Mesenchymal stem cell (in vitro differentiated cells and primary cell): Measurements from ENCODE around the gene USP54.

Source experiments
- DNase-seq: peaks from one replicate; pipeline ENCODE4 v3.0.0-alpha.2; 2013
- H2AFZ ChIP-seq: one replicate; pipeline ENCODE4 v1.6.1; 2013; ENCODE audit warnings: low read depth, mild to moderate bottlenecking, control low read depth, inconsistent platforms, low read length, moderate library complexity
- H2AK5ac ChIP-seq: 2 replicates; pipeline ENCODE4 v1.6.1; 2013; ENCODE audit warnings: low read length, moderate library complexity, mild to moderate bottlenecking, inconsistent platforms; ENCODE audit not compliant: severe bottlenecking
- H2BK120ac ChIP-seq: one replicate; pipeline ENCODE4 v1.6.1; 2013; ENCODE audit warnings: low read depth, mild to moderate bottlenecking, inconsistent platforms, low read length, moderate library complexity
- H2BK12ac ChIP-seq, 2 experiments: one replicate each; pipeline ENCODE4 v1.6.1; 2013; ENCODE audit warnings: inconsistent platforms in 2 of 2, low read length in 2 of 2, mild to moderate bottlenecking in 2 of 2, moderate library complexity in 2 of 2, control low read depth in 1 of 2
- H2BK15ac ChIP-seq: one replicate; pipeline ENCODE4 v1.6.1; 2013; ENCODE audit warnings: mild to moderate bottlenecking, low read depth, inconsistent platforms; ENCODE audit not compliant: poor library complexity, severe bottlenecking
- H2BK5ac ChIP-seq: 2 replicates; pipeline ENCODE4 v1.6.1; 2013; ENCODE audit warnings: low read depth, mild to moderate bottlenecking, low read length, control low read depth, inconsistent platforms; ENCODE audit not compliant: poor library complexity, severe bottlenecking
- H3K14ac ChIP-seq, 2 experiments: one replicate each; pipeline ENCODE4 v1.6.1; 2013; ENCODE audit warnings: inconsistent platforms in 2 of 2, low read length in 2 of 2, control low read depth in 1 of 2, mild to moderate bottlenecking in 1 of 2, moderate library complexity in 1 of 2
- H3K18ac ChIP-seq, 2 experiments: one replicate each; pipeline ENCODE4 v1.6.1; 2013; ENCODE audit warnings: inconsistent platforms in 2 of 2, low read length in 2 of 2, control low read depth in 1 of 2, low read depth in 1 of 2, mild to moderate bottlenecking in 1 of 2
- H3K23ac ChIP-seq, 2 experiments: one replicate each; pipeline ENCODE4 v1.6.1; 2013; ENCODE audit warnings: inconsistent platforms in 2 of 2, low read length in 2 of 2, mild to moderate bottlenecking in 2 of 2, moderate library complexity in 2 of 2, control low read depth in 1 of 2
- H3K27ac ChIP-seq: 2 replicates; pipeline ENCODE4 v1.5.1; 2013; ENCODE audit warnings: mild to moderate bottlenecking, moderate library complexity, low read length, control low read depth, inconsistent platforms; ENCODE audit not compliant: poor library complexity, severe bottlenecking
- H3K27me3 ChIP-seq, 2 experiments: 2 replicates each; pipeline versions ENCODE4 v1.6.1 to v1.7.0; 2013; ENCODE audit warnings: low read length in 2 of 2, mild to moderate bottlenecking in 2 of 2, moderate library complexity in 2 of 2, control low read depth in 1 of 2, inconsistent platforms in 1 of 2; ENCODE audit not compliant: control insufficient read depth in 1 of 2, insufficient read depth in 1 of 2
- H3K36me3 ChIP-seq, 2 experiments: 2 replicates each; pipeline versions ENCODE4 v1.6.1 to v1.7.0; 2013; ENCODE audit warnings: low read length in 2 of 2, control low read depth in 1 of 2, inconsistent platforms in 1 of 2, low read depth in 1 of 2, mild to moderate bottlenecking in 1 of 2; ENCODE audit not compliant: insufficient read depth in 2 of 2, control insufficient read depth in 1 of 2
- H3K4ac ChIP-seq, 2 experiments: one replicate each; pipeline ENCODE4 v1.6.1; 2013; ENCODE audit warnings: inconsistent platforms in 2 of 2, low read length in 2 of 2, mild to moderate bottlenecking in 2 of 2, moderate library complexity in 2 of 2, control low read depth in 1 of 2, low read depth in 1 of 2
- H3K4me1 ChIP-seq: 2 replicates; pipeline ENCODE4 v1.6.1; 2013; ENCODE audit warnings: low read depth, low read length, control low read depth; ENCODE audit not compliant: control insufficient read depth, insufficient read depth
- H3K4me2 ChIP-seq: 2 replicates; pipeline ENCODE4 v1.6.1; 2013; ENCODE audit warnings: low read length, mild to moderate bottlenecking, inconsistent platforms; ENCODE audit not compliant: poor library complexity, severe bottlenecking
- H3K4me3 ChIP-seq, 2 experiments: 2 replicates each; pipeline versions ENCODE4 v1.5.1 to v1.7.0; 2013; ENCODE audit warnings: low read length in 2 of 2, mild to moderate bottlenecking in 2 of 2, control low read depth in 1 of 2, low read depth in 1 of 2; ENCODE audit not compliant: insufficient read depth in 1 of 2
- H3K79me1 ChIP-seq: replicated peaks from 2 replicates; pipeline ENCODE4 v1.6.1; 2013; ENCODE audit warnings: mild to moderate bottlenecking, control low read depth, low read length, inconsistent platforms; ENCODE audit not compliant: poor library complexity, severe bottlenecking
- H3K9ac ChIP-seq: 2 replicates; pipeline ENCODE4 v1.7.0; 2013; ENCODE audit warnings: mild to moderate bottlenecking, low read length, moderate library complexity
- H3K9me3 ChIP-seq: 2 replicates; pipeline ENCODE4 v1.7.0; 2013; ENCODE audit warnings: mild to moderate bottlenecking, low read length; ENCODE audit not compliant: control insufficient read depth
- H4K8ac ChIP-seq: one replicate; pipeline ENCODE4 v1.6.1; 2013; ENCODE audit warnings: inconsistent platforms, mild to moderate bottlenecking, low read length, moderate library complexity
- H4K91ac ChIP-seq: one replicate; pipeline ENCODE4 v1.6.1; 2013; ENCODE audit warnings: mild to moderate bottlenecking, low read length, inconsistent platforms
- WGBS: methylation state at CpG from one replicate; pipeline ENCODE4 v1.1.7; 2013; ENCODE audit warnings: mixed read lengths; 5-methylcytosine and 5-hydroxymethylcytosine counted together

Gene USP54

DNA sequence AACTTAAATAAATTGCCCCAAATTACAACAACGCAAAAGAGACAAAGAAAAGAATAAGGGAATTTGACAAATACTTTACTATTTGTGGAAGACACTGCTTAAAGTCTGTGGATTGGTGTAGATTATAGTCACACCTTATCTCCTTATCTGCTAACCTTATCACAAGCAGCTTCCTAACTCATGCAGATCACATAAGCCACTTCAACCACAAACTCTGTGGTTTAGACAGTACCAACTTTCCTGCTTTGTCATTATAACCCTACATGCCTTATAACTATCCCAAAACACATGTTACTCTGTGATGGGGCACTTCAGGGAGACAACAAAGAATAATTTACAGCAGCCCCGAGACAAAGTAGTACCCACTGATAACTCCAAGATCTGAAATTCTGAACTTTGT lies 53.9 kb downstream of the USP54 start:
- no peak overlapping the region for H2AK5ac ChIP-seq
- H2BK12ac ChIP-seq: no peak overlapping the region
- H3K27ac ChIP-seq: no peak overlapping the region
- H3K14ac ChIP-seq: no peak overlapping the region
- H4K91ac ChIP-seq: no peak overlapping the region
- H4K8ac ChIP-seq: no peak overlapping the region
- WGBS: 89% methylated on average over 1 of the region's 2 CpGs
- H2BK120ac ChIP-seq: no peak overlapping the region
- no peak overlapping the region for H3K9ac ChIP-seq
- H3K4me2 ChIP-seq: no peak overlapping the region
- H3K4me3 ChIP-seq: no peak overlapping the region
- H3K27me3 ChIP-seq: no peaks in the 10 kb centered on the region
- no peaks in the 10 kb centered on the region for H3K4me1 ChIP-seq
- no peak for DNase-seq
- no peaks in the 10 kb centered on the region for H3K9me3 ChIP-seq
- no peak overlapping the region for H2BK5ac ChIP-seq
- H3K4ac ChIP-seq: no peak overlapping the region
- H3K79me1 ChIP-seq: peaks cover 1% of the 10 kb centered on the region
- no peak overlapping the region for H3K23ac ChIP-seq
- peaks cover 14 to 15% of the 10 kb centered on the region in 2 experiments for H3K36me3 ChIP-seq
- H2AFZ ChIP-seq: no peak overlapping the region
- no peak overlapping the region for H2BK15ac ChIP-seq
- no peak overlapping the region for H3K18ac ChIP-seq

DNA sequence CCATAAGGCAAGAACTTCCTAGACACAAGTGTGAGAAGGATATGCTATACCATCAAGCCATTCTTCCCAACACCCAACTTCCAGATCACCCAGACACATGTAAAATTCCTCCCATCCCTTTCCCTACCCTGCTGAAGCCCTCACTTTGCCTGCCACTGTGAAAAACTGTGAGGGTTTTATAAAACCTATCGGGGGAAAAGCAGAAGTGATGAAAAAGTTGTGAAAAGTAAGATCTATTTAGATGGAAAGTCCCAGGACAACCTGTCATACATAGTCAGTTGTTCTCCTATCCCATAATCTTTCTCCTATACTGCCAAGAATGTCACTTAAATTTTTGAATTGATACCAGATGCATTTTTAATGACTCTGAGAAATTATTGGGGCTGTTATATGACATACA lies 56.3 kb downstream of the USP54 start:
- Histone ChIP-seq H2BK120ac (no peak overlapping the region), H3K4me2 (no peak overlapping the region), H3K4me1 (no peaks in the 10 kb centered on the region), H4K8ac (no peak overlapping the region), H3K18ac (no peak overlapping the region), H3K23ac (no peak overlapping the region), H2BK5ac (no peak overlapping the region), H4K91ac (no peak overlapping the region), H3K27ac (no peak overlapping the region), H3K9me3 (no peaks in the 10 kb centered on the region), H3K4ac (no peak overlapping the region), H3K79me1 (peaks cover 1% of the 10 kb centered on the region), H3K9ac (no peak overlapping the region), H3K14ac (no peak overlapping the region), H2AK5ac (no peak overlapping the region), H3K4me3 (no peak overlapping the region), H3K36me3 (peaks cover 6 to 13% of the 10 kb centered on the region in 2 experiments), H3K27me3 (no peaks in the 10 kb centered on the region), H2BK12ac (no peak overlapping the region), H2BK15ac (no peak overlapping the region), H2AFZ (no peak overlapping the region)
- DNase-seq: no peak
- WGBS: no CpG with 5 or more reads among the region's 1 CpG

DNA sequence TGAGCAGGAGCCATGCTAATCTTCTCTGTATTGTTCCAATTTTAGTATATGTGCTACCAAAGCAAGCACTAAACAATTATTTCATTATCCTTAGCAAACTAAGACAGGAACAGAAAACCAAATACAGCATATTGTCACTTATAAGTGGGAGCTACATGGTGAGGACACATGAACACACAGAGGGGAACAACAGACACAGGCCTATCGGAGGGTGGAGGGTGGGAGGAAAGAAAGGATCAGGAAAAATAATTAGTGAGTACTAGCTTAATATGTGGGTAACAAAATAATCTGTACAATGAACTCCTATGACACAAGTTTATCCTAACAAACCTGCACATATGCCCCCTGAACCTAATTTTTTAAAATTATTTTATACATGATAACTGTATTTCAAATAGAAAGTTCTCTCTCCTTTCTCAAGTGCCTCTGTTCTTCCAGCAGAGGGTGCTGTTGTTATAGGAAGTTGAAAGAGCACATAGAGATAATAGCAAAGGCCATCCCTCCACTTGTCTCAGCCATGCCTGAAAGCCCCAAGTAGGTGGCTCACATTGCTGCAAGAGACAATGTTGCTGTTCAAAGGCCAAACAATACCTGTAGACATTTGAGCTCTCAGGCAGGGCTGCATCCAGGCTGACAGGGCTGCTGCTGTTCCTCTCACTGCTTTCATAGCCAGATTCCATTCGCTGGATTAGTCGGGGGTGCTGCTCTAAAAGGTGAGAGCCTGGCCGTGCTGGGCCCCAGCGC lies 61.9 kb downstream of the USP54 start:
- no peak overlapping the region for H3K23ac ChIP-seq
- DNase-seq: peak; percentile 82
- H3K36me3 ChIP-seq: peaks cover 12 to 15% of the 10 kb centered on the region in 2 experiments
- no peak overlapping the region for H3K4me2 ChIP-seq
- over 99% methylated on average over 5 of the region's 5 CpGs for WGBS
- no peak overlapping the region for H2AK5ac ChIP-seq
- H4K8ac ChIP-seq: peak overlapping the region; percentile 77
- no peak overlapping the region for H3K14ac ChIP-seq
- no peak overlapping the region for H3K4me3 ChIP-seq
- H3K9ac ChIP-seq: no peak overlapping the region
- no peak overlapping the region for H3K27ac ChIP-seq
- H2BK5ac ChIP-seq: no peak overlapping the region
- H3K9me3 ChIP-seq: no peaks in the 10 kb centered on the region
- H2BK15ac ChIP-seq: no peak overlapping the region
- no peak overlapping the region for H2BK12ac ChIP-seq
- H3K27me3 ChIP-seq: no peaks in the 10 kb centered on the region
- peak overlapping the region; percentile 68 for H4K91ac ChIP-seq
- no peak overlapping the region for H2AFZ ChIP-seq
- no peak overlapping the region for H3K18ac ChIP-seq
- H2BK120ac ChIP-seq: no peak overlapping the region
- H3K79me1 ChIP-seq: peaks cover 1% of the 10 kb centered on the region
- H3K4ac ChIP-seq: no peak overlapping the region
- no peaks in the 10 kb centered on the region for H3K4me1 ChIP-seq

DNA sequence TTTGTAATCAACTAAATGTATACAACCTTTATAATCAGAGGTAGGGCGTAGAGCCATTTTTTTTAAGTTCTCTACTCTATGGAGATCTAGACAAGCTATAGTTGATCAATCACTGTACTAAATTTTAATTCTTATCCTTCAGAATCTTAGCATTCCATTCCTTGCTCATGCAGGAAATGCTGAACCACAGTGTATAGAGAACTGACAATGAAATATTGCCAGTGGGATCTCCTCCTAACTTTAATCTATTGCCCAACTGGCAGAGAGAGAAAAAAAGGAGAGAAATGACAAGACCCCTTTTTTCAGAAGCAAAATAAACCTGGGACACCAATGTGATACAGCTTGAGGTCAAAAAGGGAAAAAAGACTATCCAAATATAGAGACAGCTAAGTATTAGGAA lies 68.9 kb downstream of the USP54 start:
- H3K18ac ChIP-seq: no peak overlapping the region
- no peak overlapping the region for H2BK12ac ChIP-seq
- H2BK5ac ChIP-seq: no peak overlapping the region
- no CpG with 5 or more reads among the region's 1 CpG for WGBS
- no peaks in the 10 kb centered on the region for H3K4me1 ChIP-seq
- no peak overlapping the region for H3K4ac ChIP-seq
- H3K9ac ChIP-seq: no peak overlapping the region
- no peak overlapping the region for H3K27ac ChIP-seq
- H3K27me3 ChIP-seq: no peaks in the 10 kb centered on the region
- no peak overlapping the region for H3K4me2 ChIP-seq
- peak; percentile 54 for DNase-seq
- no peak overlapping the region for H3K4me3 ChIP-seq
- no peak overlapping the region for H4K91ac ChIP-seq
- H2AFZ ChIP-seq: no peak overlapping the region
- no peaks in the 10 kb centered on the region for H3K9me3 ChIP-seq
- H3K14ac ChIP-seq: no peak overlapping the region
- no peak overlapping the region for H2BK15ac ChIP-seq
- no peak overlapping the region for H3K23ac ChIP-seq
- H2BK120ac ChIP-seq: no peak overlapping the region
- H4K8ac ChIP-seq: no peak overlapping the region
- H3K79me1 ChIP-seq: no peaks in the 10 kb centered on the region
- no peak overlapping the region for H2AK5ac ChIP-seq
- H3K36me3 ChIP-seq: peaks cover 11 to 49% of the 10 kb centered on the region in 2 experiments
